Right renal pelvis (tissue), 4 donors: ENCODE measurements around the gene BRME1. TPM values are rescaled to one million over a fixed set of nuclear protein-coding genes. Genes with fewer than 3 reads are reported as not detected.
A peak's percentile ranks its signal among the peaks of the same experiment; 100 is the strongest.

ENCODE experiments used
- DNase-seq, 4 donors: peaks; one replicate each; pipeline ENCODE4 v3.0.0-alpha.2; 2013; ENCODE audit warnings: low read depth in 4 of 4, low spot score in 3 of 4, missing footprints in 1 of 4
- polyA plus RNA-seq, 4 donors: library from polyadenylated mRNA; unstranded; fragments of 120-200 nt; gene quantifications; one replicate each; pipeline ENCODE4 v1.2.1, GENCODE V29; 2013; ENCODE audit not compliant: insufficient read length in 4 of 4

The BRME1 gene
- 1 to 10 TPM; 4.8 to 6.6 (median 5.0) TPM for polyA plus RNA-seq

- peak in 3 of 4 donors; percentile 73 to 78 (median 77) for DNase-seq
Observed at GRCh38 chr19:13905634-13906520, at the start of gene BRME1, which contains the start of gene CC2D1A. BRME1 (minus strand) TSS chr19:13906117; CDS start chr19:13904892, 1,225 bp downstream. CC2D1A (plus strand) TSS chr19:13906201; CDS start chr19:13906442, 241 bp downstream.

GRCh38 chr19:13954185-13954584, 48.3 kb upstream of the BRME1 start:
- no peak for DNase-seq

- DNase-seq = no peak
Observed at GRCh38 chr19:13952931-13953531, 47.1 kb upstream of the BRME1 start.

GRCh38 chr19:13952154-13952930, 46.4 kb upstream of the BRME1 start, which contains the start of gene DCAF15:
DCAF15 (plus strand) TSS chr19:13952509; CDS start chr19:13952513, 4 bp downstream.
- DNase-seq = peak; percentile 96 to 99 (median 98)

- DNase-seq = no peak
Observed at GRCh38 chr19:13951799-13952153, 45.9 kb upstream of the BRME1 start.

- DNase-seq = no peak
Observed at GRCh38 chr19:13951043-13951442, 45.1 kb upstream of the BRME1 start.

GRCh38 chr19:13946414-13946813, 40.5 kb upstream of the BRME1 start:
- no peak for DNase-seq

- DNase-seq = no peak
Observed at GRCh38 chr19:13942023-13942684, 36.2 kb upstream of the BRME1 start.

- DNase-seq = no peak
Observed at GRCh38 chr19:13938301-13939064, 32.6 kb upstream of the BRME1 start, which contains the start of gene PODNL1. PODNL1 (minus strand) TSS chr19:13938417; CDS start chr19:13938181, 236 bp downstream.

GRCh38 chr19:13937479-13938300, 31.8 kb upstream of the BRME1 start:
- DNase-seq = no peak

GRCh38 chr19:13935765-13936510, 30.0 kb upstream of the BRME1 start:
- DNase-seq = no peak

- no peak for DNase-seq
Observed at GRCh38 chr19:13934785-13935109, 28.8 kb upstream of the BRME1 start.

- no peak for DNase-seq
Observed at GRCh38 chr19:13932911-13933393, 27.0 kb upstream of the BRME1 start.

- DNase-seq = no peak
Observed at GRCh38 chr19:13932149-13932637, 26.3 kb upstream of the BRME1 start.

GRCh38 chr19:13931391-13932148, 25.7 kb upstream of the BRME1 start:
- DNase-seq = no peak

- no peak for DNase-seq
Observed at GRCh38 chr19:13930402-13930801, 24.5 kb upstream of the BRME1 start.

GRCh38 chr19:13929956-13930355, 24.0 kb upstream of the BRME1 start:
- DNase-seq = no peak
